WTC11 (cell line): ENCODE results near the gene SLC6A18. TPM values are rescaled to one million over a fixed set of nuclear protein-coding genes. Genes with fewer than 3 reads are reported as not detected.

Experiments
- ATAC-seq: fragments of 200-7000 bp; cut with Tn5 transposase; 2 replicates; pipeline ENCODE4 v1.10.0; 2021; ENCODE audit warnings: mild to moderate bottlenecking, moderate library complexity
- Bru-seq: library from RNA; stranded (reverse); fragments of 400-500 nt; gene quantifications from one replicate; lab custom pipeline; 2021; lab: Mats Ljungman, UMichigan
- CTCF ChIA-PET: fragments of 300-600 bp; sonication (Branson Sonifier 250); formaldehyde crosslinking; loops from one replicate; lab custom pipeline; 2021; ENCODE audit warnings: antibody characterized with exemption; lab: Charles Lee
- POLR2A ChIA-PET: fragments of 350-600 bp; sonication (Branson Sonifier 250); formaldehyde crosslinking; loops from one replicate; lab custom pipeline; 2021; ENCODE audit warnings: antibody characterized with exemption; lab: Charles Lee
- DNase-seq: peaks from one replicate; pipeline ENCODE4 v3.0.0; 2021; ENCODE audit warnings: low spot score
- H3K27ac Mint-ChIP-seq: 2 replicates; pipeline ENCODE4 v1.8.0; 2021; ENCODE audit warnings: mixed read lengths
- H3K27me3 Mint-ChIP-seq: 2 replicates; pipeline ENCODE4 v1.8.0; 2021; ENCODE audit warnings: low read depth, mild to moderate bottlenecking, moderate library complexity, mixed read lengths
- H3K36me3 Mint-ChIP-seq: 2 replicates; pipeline ENCODE4 v1.8.0; 2021; ENCODE audit warnings: mixed read lengths
- H3K4me1 Mint-ChIP-seq: 2 replicates; pipeline ENCODE4 v1.8.0; 2022; ENCODE audit warnings: mixed read lengths
- H3K4me3 Mint-ChIP-seq: 2 replicates; pipeline ENCODE4 v1.8.0; 2021; ENCODE audit warnings: mild to moderate bottlenecking, moderate library complexity, mixed read lengths
- H3K9me3 Mint-ChIP-seq: 2 replicates; pipeline ENCODE4 v1.8.0; 2021; ENCODE audit warnings: mixed read lengths
- ATF6 ChIP-seq: sonication (generic); formaldehyde crosslinking; IDR thresholded peaks from 2 replicates; pipeline ENCODE4 v1.8.1; 2023; ENCODE audit warnings: mild to moderate bottlenecking, missing genetic modification reagents
- CBFB ChIP-seq: sonication (generic); formaldehyde crosslinking; IDR thresholded peaks from 2 replicates; pipeline ENCODE4 v1.8.1; 2022; ENCODE audit warnings: mild to moderate bottlenecking, low read depth, missing genetic modification reagents
- CDX4 ChIP-seq: fragments of 250-450 bp; sonication (Bioruptor Pico); IDR thresholded peaks from 2 replicates; pipeline ENCODE4 v1.9.0; 2021; ENCODE audit warnings: moderate library complexity, mild to moderate bottlenecking, inconsistent platforms, borderline replicate concordance
- E2F1 ChIP-seq: sonication (generic); formaldehyde crosslinking; IDR thresholded peaks from 2 replicates; pipeline ENCODE4 v1.8.0; 2022; ENCODE audit warnings: mild to moderate bottlenecking, missing genetic modification reagents
- ELF4 ChIP-seq: sonication (generic); formaldehyde crosslinking; IDR thresholded peaks from 2 replicates; pipeline ENCODE4 v1.8.1; 2022; ENCODE audit warnings: low read depth, mild to moderate bottlenecking, moderate library complexity, missing genetic modification reagents
- GRHL2 ChIP-seq: fragments of 250-450 bp; sonication (Bioruptor Pico); IDR thresholded peaks from 2 replicates; pipeline ENCODE4 v1.8.0; 2022; ENCODE audit warnings: mild to moderate bottlenecking, moderate library complexity; ENCODE audit not compliant: insufficient replicate concordance, severe bottlenecking
- HMGA2 ChIP-seq: fragments of 250-450 bp; sonication (Bioruptor Pico); IDR thresholded peaks from 2 replicates; pipeline ENCODE4 v1.4.0; 2021; ENCODE audit warnings: mild to moderate bottlenecking, moderate library complexity
- JAZF1 ChIP-seq: fragments of 250-450 bp; sonication (Bioruptor Pico); IDR thresholded peaks from 2 replicates; pipeline ENCODE4 v1.9.0; 2021; ENCODE audit warnings: moderate library complexity, mild to moderate bottlenecking, inconsistent platforms
- KAT7 ChIP-seq: sonication (generic); formaldehyde crosslinking; IDR thresholded peaks from 2 replicates; pipeline ENCODE4 v1.8.1; 2023; ENCODE audit warnings: missing genetic modification reagents, mild to moderate bottlenecking, borderline replicate concordance
- MAX ChIP-seq: sonication (generic); formaldehyde crosslinking; IDR thresholded peaks from 2 replicates; pipeline ENCODE4 v1.8.0; 2022; ENCODE audit warnings: mild to moderate bottlenecking, missing genetic modification reagents
- NFYB ChIP-seq: sonication (generic); formaldehyde crosslinking; conservative IDR thresholded peaks from 2 replicates; pipeline ENCODE4 v1.8.0; 2022; ENCODE audit warnings: low read depth, missing genetic modification reagents
- NR3C1 ChIP-seq: sonication (generic); formaldehyde crosslinking; conservative IDR thresholded peaks from 2 replicates; pipeline ENCODE4 v1.8.1; 2023; ENCODE audit warnings: low read depth, mild to moderate bottlenecking, missing genetic modification reagents
- PRRX2 ChIP-seq: fragments of 250-450 bp; sonication (Bioruptor Pico); IDR thresholded peaks from 2 replicates; pipeline ENCODE4 v1.8.0; 2021; ENCODE audit warnings: mild to moderate bottlenecking
- USF2 ChIP-seq: sonication (generic); formaldehyde crosslinking; IDR thresholded peaks from 2 replicates; pipeline ENCODE4 v1.8.1; 2023; ENCODE audit warnings: mild to moderate bottlenecking, missing genetic modification reagents, moderate library complexity
- ZBTB21 ChIP-seq: sonication (generic); formaldehyde crosslinking; IDR thresholded peaks from 2 replicates; pipeline ENCODE4 v1.8.1; 2023; ENCODE audit warnings: mild to moderate bottlenecking, missing genetic modification reagents, borderline replicate concordance
- ZNF121 ChIP-seq: sonication (generic); formaldehyde crosslinking; IDR thresholded peaks from 2 replicates; pipeline ENCODE4 v1.8.0; 2023; ENCODE audit warnings: missing genetic modification reagents
- ZNF138 ChIP-seq: sonication (generic); formaldehyde crosslinking; conservative IDR thresholded peaks from 2 replicates; pipeline ENCODE4 v1.8.1; 2022; ENCODE audit warnings: mild to moderate bottlenecking, moderate library complexity, missing genetic modification reagents
- ZNF512 ChIP-seq: sonication (generic); formaldehyde crosslinking; IDR thresholded peaks from 2 replicates; pipeline ENCODE4 v1.8.1; 2022; ENCODE audit warnings: missing genetic modification reagents, borderline replicate concordance
- ZNF671 ChIP-seq: fragments of 250-450 bp; sonication (Bioruptor Pico); IDR thresholded peaks from 2 replicates; pipeline ENCODE4 v1.8.0; 2021; ENCODE audit warnings: mild to moderate bottlenecking
- long read RNA-seq, 3 experiments: library from RNA in 1 of 3; library from capped mRNA in 1 of 3; library from polyadenylated mRNA in 1 of 3; unstranded in 2 of 3; stranded (forward) in 1 of 3; transcript quantifications; one replicate each; pipeline ENCODE4 v2.0.0, GENCODE V29; 2021
- total RNA-seq: library from RNA; stranded (reverse); gene quantifications from 3 replicates; pipeline ENCODE4 v1.2.3, GENCODE V29; 2021

The SLC6A18 gene, protein sequence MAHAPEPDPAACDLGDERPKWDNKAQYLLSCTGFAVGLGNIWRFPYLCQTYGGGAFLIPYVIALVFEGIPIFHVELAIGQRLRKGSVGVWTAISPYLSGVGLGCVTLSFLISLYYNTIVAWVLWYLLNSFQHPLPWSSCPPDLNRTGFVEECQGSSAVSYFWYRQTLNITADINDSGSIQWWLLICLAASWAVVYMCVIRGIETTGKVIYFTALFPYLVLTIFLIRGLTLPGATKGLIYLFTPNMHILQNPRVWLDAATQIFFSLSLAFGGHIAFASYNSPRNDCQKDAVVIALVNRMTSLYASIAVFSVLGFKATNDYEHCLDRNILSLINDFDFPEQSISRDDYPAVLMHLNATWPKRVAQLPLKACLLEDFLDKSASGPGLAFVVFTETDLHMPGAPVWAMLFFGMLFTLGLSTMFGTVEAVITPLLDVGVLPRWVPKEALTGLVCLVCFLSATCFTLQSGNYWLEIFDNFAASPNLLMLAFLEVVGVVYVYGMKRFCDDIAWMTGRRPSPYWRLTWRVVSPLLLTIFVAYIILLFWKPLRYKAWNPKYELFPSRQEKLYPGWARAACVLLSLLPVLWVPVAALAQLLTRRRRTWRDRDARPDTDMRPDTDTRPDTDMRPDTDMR
- not detected in 3 replicates for total RNA-seq
- not detected for Bru-seq, nascent RNA
- long read RNA-seq, experiment 1, result 0 reads
- long read RNA-seq, experiment 2, result 0 reads
- long read RNA-seq, experiment 3, result 0 reads

- no peak within 1 kb of the TSS for H3K4me3 Mint-ChIP-seq
- POLR2A ChIA-PET, result no interaction called here
- ATAC-seq (no peak), DNase-seq (no peak)
- CTCF ChIA-PET, result no interaction called here
- TF ChIP-seq NR3C1 (no peak), ELF4 (no peak), PRRX2 (CRISPR knock-in tag) (no peak), USF2 (CRISPR knock-in tag) (no peak), ATF6 (CRISPR knock-in tag) (no peak), CBFB (CRISPR knock-in tag) (no peak), NFYB (CRISPR knock-in tag) (no peak), KAT7 (CRISPR knock-in tag) (no peak), ZNF121 (CRISPR knock-in tag) (no peak), ZNF671 (CRISPR knock-in tag) (no peak), ZNF138 (CRISPR knock-in tag) (no peak), HMGA2 (CRISPR knock-in tag) (no peak), ZNF512 (CRISPR knock-in tag) (no peak), CDX4 (no peak), ZBTB21 (CRISPR knock-in tag) (no peak), MAX (CRISPR knock-in tag) (no peak), GRHL2 (CRISPR knock-in tag) (no peak), E2F1 (no peak), JAZF1 (CRISPR knock-in tag) (no peak)
- TF ChIP-seq, all 79 proteins: peak for 0
- no peaks in the 10 kb centered on the region for H3K27me3 Mint-ChIP-seq
- peaks cover 4% of the 10 kb centered on the region for H3K4me1 Mint-ChIP-seq
- H3K36me3 Mint-ChIP-seq, result no peaks in the 10 kb centered on the region
- peaks cover 12% of the 10 kb centered on the region for H3K9me3 Mint-ChIP-seq
- no peak within 1 kb of the TSS; the same call in 1 of the 2 replicates for H3K27ac Mint-ChIP-seq
Measured at GRCh38 chr5:1225081-1225480, at the start of gene SLC6A18. Gene SLC6A18 (plus strand): TSS chr5:1225381. CDS start chr5:1225478, 97 bp downstream.
